ENCODE measurements around the gene RCN2. TPM values are rescaled to one million over a fixed set of nuclear protein-coding genes. Genes with fewer than 3 reads are reported as not detected.

The RCN2 gene
- total and polyA plus RNA-seq, 2 of the 13 experiments (the other 11 are each of a cell fraction or from before 2014, with no cell fraction given): 84.4 to 89.0 TPM

GRCh38 chr15:76936671-76937070 is 5.1 kb downstream of the RCN2 start:
- H3K27me3 ChIP-seq (ENCODE audit: control insufficient read depth in 1 of 2, insufficient read depth in 2 of 2, low read length in 2 of 2): no peaks in the 10 kb centered on the region; a peak in 1 of 5 replicates
- H3K27ac ChIP-seq (ENCODE audit: extremely low read length, insufficient read depth, low read length): peak overlapping the region; percentile 36
- no peaks in the 10 kb centered on the region for H4K20me1 ChIP-seq (ENCODE audit: insufficient read depth, low read length)
- 53% methylated on average over 3 of the region's 3 CpGs for WGBS (ENCODE audit: low lambda C conversion rate)
- CTCF ChIA-PET (ENCODE audit: low intra/inter-chr PET ratio, low total read pairs): no interaction called here
- no peak overlapping the region for H3K9ac ChIP-seq (ENCODE audit: insufficient read depth, low read depth, low read length)
- H3K36me3 ChIP-seq (replicated peaks in 1 of 2; ENCODE audit: control insufficient read depth in 1 of 2, insufficient read depth in 2 of 2, low read length in 2 of 2): peaks cover 2 to 20% of the 10 kb centered on the region in 2 experiments; a peak in 3 of 5 replicates
- no peaks in the 10 kb centered on the region for H3K9me3 ChIP-seq (ENCODE audit: low read length)
- in situ Hi-C loops (cut with HindIII; ENCODE audit: extremely low pct_ligation_motif_present, low pct_unique_long_range_greater_than_20kb): no loop called here
- POLR2A ChIA-PET: no interaction called here
- H3K4me3 ChIP-seq (replicated peaks in 1 of 3; ENCODE audit: insufficient read depth in 1 of 3, low read depth in 2 of 3, low read length in 3 of 3): no peak overlapping the region
- intact Hi-C loops (cut with micrococcal nuclease; ENCODE audit: unreplicated experiment): loop anchor here (5.0 kb wide), 1 partner anchor 49 kb away; no protein-coding TSS in a partner anchor
- peaks cover 38% of the 10 kb centered on the region for H3K4me1 ChIP-seq (ENCODE audit: insufficient read depth, low read length)
- BruUV-seq (replicated peaks): no TSS peak
- ATAC-seq (peak; percentile 50), DNase-seq (ENCODE audit: low spot score) (peak; percentile 80), FAIRE-seq (peak; percentile 30)
- H2AFZ ChIP-seq (ENCODE audit: low read length): no peak overlapping the region
- peaks cover 19% of the 10 kb centered on the region for H3K79me2 ChIP-seq (ENCODE audit: insufficient read depth, low read length)
- no peak overlapping the region; the same call in 1 of the 2 replicates for H3K4me2 ChIP-seq (ENCODE audit: low read depth, low read length)
- TF ChIP-seq HOMEZ (CRISPR knock-in tag; IDR thresholded peaks at IDR 0.05; ENCODE audit: low read depth) (0 out of 2 replicates have a peak, but pooled peaks have one; percentile 27), FOSL2 (CRISPR knock-in tag; IDR thresholded peaks at IDR 0.05) (peak; percentile 13; the same call in 1 of the 2 replicates), CEBPG (CRISPR knock-in tag; IDR thresholded peaks at IDR 0.05) (peak; percentile 87), TCF7L2 (IDR thresholded peaks at IDR 0.05; ENCODE audit: low read depth, low read length) (0 out of 2 replicates have a peak, but pooled peaks have one; percentile 51), PHF21A (CRISPR knock-in tag; IDR thresholded peaks at IDR 0.05) (0 out of 2 replicates have a peak, but pooled peaks have one; percentile 25), FOXA3 (CRISPR knock-in tag; IDR thresholded peaks at IDR 0.05) (peak; percentile 34; the same call in 1 of the 2 replicates), SOX13 (IDR thresholded peaks at IDR 0.05) (no peak), SOX13 (CRISPR knock-in tag; conservative IDR thresholded peaks at IDR 0.05 in 1 of 2, IDR thresholded peaks at IDR 0.05 in 1 of 2) (peak in 1 of 2 experiments; percentile 84; a peak in 2 of 4 replicates), ISL2 (CRISPR knock-in tag; IDR thresholded peaks at IDR 0.05) (peak; percentile 68), ZNF263 (CRISPR knock-in tag; IDR thresholded peaks at IDR 0.05) (peak; percentile 44; the same call in 1 of the 2 replicates), ZFP90 (CRISPR knock-in tag; IDR thresholded peaks at IDR 0.05; ENCODE audit: borderline replicate concordance) (no peak), ZNF775 (CRISPR knock-in tag; IDR thresholded peaks at IDR 0.05; ENCODE audit: borderline replicate concordance) (no peak), ZNF12 (CRISPR knock-in tag; IDR thresholded peaks at IDR 0.05) (0 out of 2 replicates have a peak, but pooled peaks have one; percentile 40), SOX5 (CRISPR knock-in tag; IDR thresholded peaks at IDR 0.05; ENCODE audit: borderline replicate concordance) (peak; percentile 70; the same call in 1 of the 2 replicates), ZNF350 (CRISPR knock-in tag; IDR thresholded peaks at IDR 0.05; ENCODE audit: borderline replicate concordance, low read depth) (no peak), ZNF580 (CRISPR knock-in tag; IDR thresholded peaks at IDR 0.05; ENCODE audit: borderline replicate concordance, low read depth) (no peak), ZNF343 (CRISPR knock-in tag; IDR thresholded peaks at IDR 0.05) (no peak), ZNF510 (CRISPR knock-in tag; IDR thresholded peaks at IDR 0.05; ENCODE audit: low read depth) (no peak), POLR2AphosphoS5 (IDR thresholded peaks at IDR 0.05; ENCODE audit: low read depth, low read length) (no peak)
- TF ChIP-seq, protein P1, sequence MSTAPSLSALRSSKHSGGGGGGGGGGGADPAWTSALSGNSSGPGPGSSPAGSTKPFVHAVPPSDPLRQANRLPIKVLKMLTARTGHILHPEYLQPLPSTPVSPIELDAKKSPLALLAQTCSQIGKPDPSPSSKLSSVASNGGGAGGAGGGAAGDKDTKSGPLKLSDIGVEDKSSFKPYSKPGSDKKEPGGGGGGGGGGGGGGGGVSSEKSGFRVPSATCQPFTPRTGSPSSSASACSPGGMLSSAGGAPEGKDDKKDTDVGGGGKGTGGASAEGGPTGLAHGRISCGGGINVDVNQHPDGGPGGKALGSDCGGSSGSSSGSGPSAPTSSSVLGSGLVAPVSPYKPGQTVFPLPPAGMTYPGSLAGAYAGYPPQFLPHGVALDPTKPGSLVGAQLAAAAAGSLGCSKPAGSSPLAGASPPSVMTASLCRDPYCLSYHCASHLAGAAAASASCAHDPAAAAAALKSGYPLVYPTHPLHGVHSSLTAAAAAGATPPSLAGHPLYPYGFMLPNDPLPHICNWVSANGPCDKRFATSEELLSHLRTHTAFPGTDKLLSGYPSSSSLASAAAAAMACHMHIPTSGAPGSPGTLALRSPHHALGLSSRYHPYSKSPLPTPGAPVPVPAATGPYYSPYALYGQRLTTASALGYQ (CRISPR knock-in tag; IDR thresholded peaks at IDR 0.05): 0 out of 2 replicates have a peak, but pooled peaks have one; percentile 24
